GM19397 (cell line): ENCODE results near the gene MAP3K20.

Experiments
- ATAC-seq: cut with Tn5 transposase; IDR thresholded peaks from one replicate; pipeline ENCODE4 v1.9.1; 2021; ENCODE audit warnings: mild to moderate bottlenecking, moderate library complexity; ENCODE audit not compliant: unreplicated experiment

Gene MAP3K20

GRCh38 chr2:173050684-173051083 is 25.0 kb upstream of the MAP3K20 start:
- no peak for ATAC-seq

- no peak for ATAC-seq
Observed at GRCh38 chr2:173051463-173052215, 24.0 kb upstream of the MAP3K20 start.

- no peak for ATAC-seq
Observed at GRCh38 chr2:173053043-173053699, 22.5 kb upstream of the MAP3K20 start.

- ATAC-seq, result no peak
Observed at GRCh38 chr2:173054466-173054865, 21.2 kb upstream of the MAP3K20 start.

- ATAC-seq, result no peak
Observed at GRCh38 chr2:173056705-173057364, 18.8 kb upstream of the MAP3K20 start.

- no peak for ATAC-seq
Observed at GRCh38 chr2:173058097-173058496, 17.5 kb upstream of the MAP3K20 start.

GRCh38 chr2:173058673-173059072 is 17.0 kb upstream of the MAP3K20 start:
- ATAC-seq, result no peak

- ATAC-seq, result no peak
Observed at GRCh38 chr2:173059292-173059691, 16.4 kb upstream of the MAP3K20 start.

- no peak for ATAC-seq
Observed at GRCh38 chr2:173059971-173060461, 15.6 kb upstream of the MAP3K20 start.

GRCh38 chr2:173062801-173063200 is 12.8 kb upstream of the MAP3K20 start:
- ATAC-seq, result no peak

GRCh38 chr2:173064151-173064805 is 11.4 kb upstream of the MAP3K20 start:
- ATAC-seq, result no peak

- ATAC-seq, result no peak
Observed at GRCh38 chr2:173066887-173067676, 8.6 kb upstream of the MAP3K20 start.

GRCh38 chr2:173075056-173075780 is 428 bp upstream of the MAP3K20 start:
- no peak for ATAC-seq

- ATAC-seq, result peak; percentile 33
Observed at GRCh38 chr2:173076581-173077345, 1.1 kb downstream of the MAP3K20 start.

- no peak for ATAC-seq
Observed at GRCh38 chr2:173077506-173078177, 2.0 kb downstream of the MAP3K20 start.

GRCh38 chr2:173079141-173079540 is 3.5 kb downstream of the MAP3K20 start:
- no peak for ATAC-seq

GRCh38 chr2:173079973-173080860 is 4.6 kb downstream of the MAP3K20 start:
- no peak for ATAC-seq
